HG03103 (cell line): ENCODE measurements around the gene HAPLN2.
"Not testable (repeated sequence)": the region's sequence is repeated elsewhere in the genome, so short reads cannot be mapped to it uniquely, and the experiment has no call there.

Experiments used
- ATAC-seq: cut with Tn5 transposase; IDR thresholded peaks from one replicate; pipeline ENCODE4 v1.9.1; 2021; ENCODE audit warnings: low read depth; ENCODE audit not compliant: unreplicated experiment

HAPLN2 gene

GRCh38 chr1:156618853-156619581 lies at the start of gene HAPLN2:
HAPLN2 (plus strand) TSS chr1:156619415; CDS start chr1:156623491, 4,076 bp downstream.
- ATAC-seq: no peak

- no peak for ATAC-seq
Measured at GRCh38 chr1:156571261-156571852, 47.9 kb upstream of the HAPLN2 start.

- ATAC-seq: peak; percentile 58
Measured at GRCh38 chr1:156571919-156572662, 47.1 kb upstream of the HAPLN2 start, which contains the start of gene IQGAP3. IQGAP3 (minus strand) TSS chr1:156572565; CDS start chr1:156572529, 36 bp downstream.

- no peak for ATAC-seq
Measured at GRCh38 chr1:156572663-156573018, 46.6 kb upstream of the HAPLN2 start.

- ATAC-seq: no peak
Measured at GRCh38 chr1:156574039-156574633, 45.1 kb upstream of the HAPLN2 start.

GRCh38 chr1:156577550-156577949 lies 41.7 kb upstream of the HAPLN2 start:
- ATAC-seq: no peak

GRCh38 chr1:156578055-156578454 lies 41.2 kb upstream of the HAPLN2 start:
- ATAC-seq: no peak

GRCh38 chr1:156579472-156579871 lies 39.7 kb upstream of the HAPLN2 start, which contains the start of gene TTC24:
TTC24 (plus strand) TSS chr1:156579723; CDS start chr1:156581365, 1,642 bp downstream.
- ATAC-seq: no peak

GRCh38 chr1:156581661-156582387 lies 37.4 kb upstream of the HAPLN2 start:
- ATAC-seq: no peak

- ATAC-seq: no peak
Measured at GRCh38 chr1:156582388-156583017, 36.7 kb upstream of the HAPLN2 start.

- no peak for ATAC-seq
Measured at GRCh38 chr1:156583821-156584622, 35.2 kb upstream of the HAPLN2 start.

GRCh38 chr1:156584813-156585212 lies 34.4 kb upstream of the HAPLN2 start:
- ATAC-seq: no peak

GRCh38 chr1:156586323-156586722 lies 32.9 kb upstream of the HAPLN2 start:
- ATAC-seq: no peak

GRCh38 chr1:156586892-156587477 lies 32.2 kb upstream of the HAPLN2 start:
- ATAC-seq: no peak

GRCh38 chr1:156587927-156588326 lies 31.3 kb upstream of the HAPLN2 start:
- not testable (repeated sequence) for ATAC-seq

- ATAC-seq: no peak
Measured at GRCh38 chr1:156589546-156589945, 29.7 kb upstream of the HAPLN2 start.

- ATAC-seq: no peak
Measured at GRCh38 chr1:156590326-156591180, 28.7 kb upstream of the HAPLN2 start.

- no peak for ATAC-seq
Measured at GRCh38 chr1:156591181-156591431, 28.1 kb upstream of the HAPLN2 start.
